Fibroblast of the aortic adventitia (primary cell): ENCODE measurements around the gene TARBP2. TPM values are rescaled to one million over a fixed set of nuclear protein-coding genes. Genes with fewer than 3 reads are reported as not detected.

Source experiments
- DNase-seq: peaks from one replicate; pipeline ENCODE4 v3.0.0-alpha.2; 2010; ENCODE audit warnings: low read depth
- H3K4me3 ChIP-seq: 2 replicates; pipeline ENCODE4 v1.5.1; 2011; ENCODE audit warnings: low read depth, mild to moderate bottlenecking, control low read depth, low read length, moderate library complexity
- CTCF ChIP-seq: IDR thresholded peaks from 2 replicates; pipeline ENCODE4 v1.5.1; 2011; ENCODE audit warnings: mild to moderate bottlenecking, low read length, control low read depth, inconsistent platforms; ENCODE audit not compliant: insufficient read depth
- small RNA-seq: library from RNA; depleted of rRNA; stranded (forward); fragments of <200 nt; gene quantifications from one replicate; pipeline ENCODE3, GENCODE V24; 2012
- total RNA-seq: library from RNA; depleted of rRNA; stranded (reverse); fragments of >200 nt; gene quantifications from 2 replicates; pipeline ENCODE4 v1.2.3, GENCODE V29; 2012; ENCODE audit warnings: low replicate concordance

The TARBP2 gene
- total RNA-seq, 1 donor: 32.4 TPM

GRCh38 chr12:53551889-53552291 is 50.8 kb downstream of the TARBP2 start:
- no peak overlapping the region for H3K4me3 ChIP-seq
- no peak for TF ChIP-seq CTCF
- DNase-seq: no peak

- DNase-seq: no peak
- no peak for TF ChIP-seq CTCF
- H3K4me3 ChIP-seq: no peak overlapping the region
Measured at GRCh38 chr12:53552361-53553327, 51.6 kb downstream of the TARBP2 start.

Small RNAs within 50 kb of the gene (small RNA-seq; reads per million reads assigned to genes)
- gene AC023509.3: not detected

Other genes with a start within 250 kb of the TARBP2 start
- 1.5 and 13.5 TPM in 2 replicates for gene ESPL1, start 233.0 kb upstream of the TARBP2 start, total RNA-seq
- 441 and 577 TPM in 2 replicates for gene PFDN5, start 205.7 kb upstream of the TARBP2 start, total RNA-seq
- 34.8 and 39.5 TPM in 2 replicates for gene MYG1, start 201.6 kb upstream of the TARBP2 start, total RNA-seq
- gene AAAS, start 179.7 kb upstream of the TARBP2 start, total RNA-seq: 16.4 and 46.4 TPM in 2 replicates
- gene SP7, start 164.9 kb upstream of the TARBP2 start, total RNA-seq: not detected in 2 replicates
- gene SP1, start 121.1 kb upstream of the TARBP2 start, total RNA-seq: 28.0 and 63.3 TPM in 2 replicates
- not detected in 2 replicates for gene AMHR2, start 77.4 kb upstream of the TARBP2 start, total RNA-seq
- gene PRR13, start 59.5 kb upstream of the TARBP2 start, total RNA-seq: 59.5 and 60.0 TPM in 2 replicates
- 165 and 233 TPM in 2 replicates for gene PCBP2, start 49.2 kb upstream of the TARBP2 start, total RNA-seq
- 32.1 and 118 TPM in 2 replicates for gene MAP3K12, start 1.8 kb upstream of the TARBP2 start, total RNA-seq
- gene NPFF, start 6.2 kb downstream of the TARBP2 start, total RNA-seq: not detected in 2 replicates
- gene ATF7, start 125.1 kb downstream of the TARBP2 start, total RNA-seq: 16.3 and 28.6 TPM in 2 replicates
- gene ATP5MC2, start 174.8 kb downstream of the TARBP2 start, total RNA-seq: 45.2 and 147 TPM in 2 replicates
- 96.2 and 234 TPM in 2 replicates for gene CALCOCO1, start 226.2 kb downstream of the TARBP2 start, total RNA-seq